Activated B cell treated with CpG ODN at 0.5 μM for 24 hours (primary cell): Measurements from ENCODE around the gene PKD2L1. TPM values are rescaled to one million over a fixed set of nuclear protein-coding genes. Genes with fewer than 3 reads are reported as not detected.

Experiments
- ATAC-seq: fragments of 200-7000 bp; cut with Tn5 transposase; one replicate; pipeline ENCODE4 v1.10.0; 2021; ENCODE audit warnings: low read depth, mild to moderate bottlenecking, moderate library complexity
- CTCF ChIA-PET: fragments of 350-600 bp; sonication (Branson Sonifier 250); formaldehyde crosslinking; loops from one replicate; lab custom pipeline; 2021; ENCODE audit warnings: antibody characterized with exemption; lab: Charles Lee
- POLR2A ChIA-PET: fragments of 350-600 bp; sonication (Branson Sonifier 250); formaldehyde crosslinking; loops from one replicate; lab custom pipeline; 2021; ENCODE audit warnings: antibody characterized with exemption; lab: Charles Lee
- DNase-seq: peaks from one replicate; pipeline ENCODE4 v3.0.0; 2022
- H3K27ac Mint-ChIP-seq: one replicate; pipeline ENCODE4 v1.8.0; 2020; ENCODE audit warnings: mixed read lengths
- H3K27me3 Mint-ChIP-seq: one replicate; pipeline ENCODE4 v1.8.0; 2021; ENCODE audit warnings: mixed read lengths
- H3K36me3 Mint-ChIP-seq: one replicate; pipeline ENCODE4 v1.8.0; 2021; ENCODE audit warnings: low read depth, mixed read lengths
- H3K4me1 Mint-ChIP-seq: one replicate; pipeline ENCODE4 v1.8.0; 2021; ENCODE audit warnings: mixed read lengths
- H3K4me3 Mint-ChIP-seq: one replicate; pipeline ENCODE4 v1.8.0; 2020; ENCODE audit warnings: mild to moderate bottlenecking, mixed read lengths
- H3K9me3 Mint-ChIP-seq: one replicate; pipeline ENCODE4 v1.8.0; 2020; ENCODE audit warnings: mixed read lengths
- CTCF ChIP-seq: fragments of 200-600 bp; IDR thresholded peaks from one replicate; pipeline ENCODE4 v1.8.0; 2022; ENCODE audit warnings: antibody characterized with exemption, mild to moderate bottlenecking
- intact Hi-C: fragments of 100-400 bp; cut with micrococcal nuclease; formaldehyde crosslinking; loops from one replicate; pipeline ENCODE4 v1.15.1; 2024
- total RNA-seq: library from RNA; stranded (reverse); gene quantifications from 2 replicates; pipeline ENCODE4 v1.2.3, GENCODE V29; 2022

The PKD2L1 gene
- total RNA-seq, 1 donor from 2014 or later, result not detected

- ATAC-seq (no peak), DNase-seq (no peak)
- H3K27me3 Mint-ChIP-seq, result peaks cover 20% of the 10 kb centered on the region
- intact Hi-C loops, result no loop called here
- H3K36me3 Mint-ChIP-seq, result no peaks in the 10 kb centered on the region
- peaks cover 7% of the 10 kb centered on the region for H3K4me1 Mint-ChIP-seq
- no peak overlapping the region for H3K27ac Mint-ChIP-seq
- no peak for TF ChIP-seq CTCF
- no peak overlapping the region for H3K4me3 Mint-ChIP-seq
- ChIA-PET CTCF (no interaction called here), POLR2A (no interaction called here)
- H3K9me3 Mint-ChIP-seq, result no peaks in the 10 kb centered on the region
Measured at GRCh38 chr10:100333661-100334440, 3.8 kb upstream of the PKD2L1 start.

- Mint-ChIP-seq H3K9me3 (no peaks in the 10 kb centered on the region), H3K4me1 (peaks cover 3% of the 10 kb centered on the region), H3K27me3 (peaks cover 20% of the 10 kb centered on the region), H3K27ac (no peak overlapping the region), H3K4me3 (no peak overlapping the region), H3K36me3 (no peaks in the 10 kb centered on the region)
- TF ChIP-seq CTCF, result no peak
- no peak for DNase-seq
- intact Hi-C loops, result no loop called here
- ATAC-seq, result no peak
- ChIA-PET POLR2A (no interaction called here), CTCF (no interaction called here)
Measured at GRCh38 chr10:100333106-100333505, 3.1 kb upstream of the PKD2L1 start.

- Mint-ChIP-seq H3K9me3 (no peaks in the 10 kb centered on the region), H3K4me1 (peaks cover 26% of the 10 kb centered on the region), H3K36me3 (no peaks in the 10 kb centered on the region), H3K4me3 (no peak overlapping the region), H3K27ac (no peak overlapping the region), H3K27me3 (peaks cover 16% of the 10 kb centered on the region)
- no peak for TF ChIP-seq CTCF
- no peak for ATAC-seq
- no peak for DNase-seq
- intact Hi-C loops, result no loop called here
- POLR2A ChIA-PET, result interaction anchor here (2.2 kb wide), 1 partner anchor 45 kb away, joined by 10 read pairs; no protein-coding TSS in a partner anchor
- CTCF ChIA-PET, result no interaction called here
Measured at GRCh38 chr10:100328198-100328597, 1.8 kb downstream of the PKD2L1 start.

GRCh38 chr10:100327718-100328009 is 2.4 kb downstream of the PKD2L1 start:
- no peak for TF ChIP-seq CTCF
- CTCF ChIA-PET, result interaction anchor here (1.1 to 1.5 kb wide), 3 partner anchors 11 to 208 kb away, joined by 4 to 6 read pairs (median 4); partner anchors contain the start of gene HIF1AN
- no peaks in the 10 kb centered on the region for H3K9me3 Mint-ChIP-seq
- no peak for ATAC-seq
- H3K36me3 Mint-ChIP-seq, result no peaks in the 10 kb centered on the region
- no peak for DNase-seq
- H3K4me3 Mint-ChIP-seq, result no peak overlapping the region
- peaks cover 26% of the 10 kb centered on the region for H3K4me1 Mint-ChIP-seq
- POLR2A ChIA-PET, result interaction anchor here (0.7 to 2.2 kb wide), 5 partner anchors 10 to 60 kb away, joined by 3 to 10 read pairs (median 3); partner anchors contain the start of genes BLOC1S2 and CWF19L1
- intact Hi-C loops, result loop anchor here (1.0 to 2.0 kb wide), 6 partner anchors 11 to 202 kb away; partner anchors contain the start of genes BLOC1S2, CWF19L1, NDUFB8 and SCD
- peaks cover 15% of the 10 kb centered on the region for H3K27me3 Mint-ChIP-seq
- H3K27ac Mint-ChIP-seq, result peak overlapping the region; percentile 86

GRCh38 chr10:100327007-100327717 is 2.9 kb downstream of the PKD2L1 start:
- H3K9me3 Mint-ChIP-seq, result no peaks in the 10 kb centered on the region
- H3K27me3 Mint-ChIP-seq, result peaks cover 14% of the 10 kb centered on the region
- peak; percentile 50 for DNase-seq
- CTCF ChIA-PET, result interaction anchor here (1.1 to 2.2 kb wide), 4 partner anchors 12 to 208 kb away, joined by 4 to 6 read pairs (median 5); partner anchors contain the start of gene HIF1AN
- intact Hi-C loops, result loop anchor here (1.0 to 2.0 kb wide), 6 partner anchors 11 to 202 kb away; partner anchors contain the start of genes BLOC1S2, CWF19L1, NDUFB8 and SCD
- H3K4me3 Mint-ChIP-seq, result peak overlapping the region; percentile 32
- peak; percentile 100 for ATAC-seq
- TF ChIP-seq CTCF, result no peak
- POLR2A ChIA-PET, result interaction anchor here (0.7 to 2.2 kb wide), 7 partner anchors 11 to 585 kb away, joined by 3 to 22 read pairs (median 3); partner anchors contain the start of genes BLOC1S2, CWF19L1, SCD and SLF2
- H3K4me1 Mint-ChIP-seq, result peaks cover 26% of the 10 kb centered on the region
- H3K27ac Mint-ChIP-seq, result peak overlapping the region; percentile 86
- no peaks in the 10 kb centered on the region for H3K36me3 Mint-ChIP-seq
